ENCODE data around the gene ANGEL1. TPM values are rescaled to one million over a fixed set of nuclear protein-coding genes. Genes with fewer than 3 reads are reported as not detected.

Gene ANGEL1
- total and polyA plus RNA-seq, 10 donors = 7.4 to 76.8 (median 47.2) TPM

DNA sequence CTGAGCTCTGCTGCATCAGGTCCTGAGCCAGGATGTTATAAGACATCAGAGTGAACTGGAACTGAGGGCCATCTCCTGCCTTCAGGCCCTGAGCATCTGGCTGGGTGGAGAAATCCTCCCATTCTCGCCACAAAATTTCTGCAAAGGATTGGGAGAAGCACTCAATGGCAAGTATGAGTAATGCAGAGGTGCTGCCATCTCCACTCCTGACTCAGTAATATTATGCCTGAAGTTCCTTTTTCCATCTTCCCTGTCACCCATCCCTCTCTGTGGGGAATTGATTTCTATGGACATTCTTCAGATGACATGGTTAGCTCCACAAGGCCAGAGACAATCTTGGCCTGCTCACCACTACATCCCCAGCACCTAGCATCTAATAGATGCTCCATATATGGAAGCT is 4.7 kb downstream of the ANGEL1 start:
- peaks cover 15 to 54% (median 36%) of the 10 kb centered on the region in 6 donors for H3K4me1 ChIP-seq
- H3K4me3 ChIP-seq = no peak overlapping the region
- DNase-seq = no peak
- intact Hi-C loops (cut with DNase I; ENCODE audit: low total_unique reads) = no loop called here
- WGBS, 5 donors = 75 to 100% (median 81%) methylated on average over 1 of the region's 1 CpG
- H3K9me3 ChIP-seq = no peaks in the 10 kb centered on the region
- no peaks in the 10 kb centered on the region for H3K27me3 ChIP-seq (replicated peaks in 1 of 7)
- no peak for TF ChIP-seq POLR2A (IDR thresholded peaks at IDR 0.05)
- no peak for TF ChIP-seq POLR2AphosphoS5 (IDR thresholded peaks at IDR 0.05)
- TF ChIP-seq, protein P1, sequence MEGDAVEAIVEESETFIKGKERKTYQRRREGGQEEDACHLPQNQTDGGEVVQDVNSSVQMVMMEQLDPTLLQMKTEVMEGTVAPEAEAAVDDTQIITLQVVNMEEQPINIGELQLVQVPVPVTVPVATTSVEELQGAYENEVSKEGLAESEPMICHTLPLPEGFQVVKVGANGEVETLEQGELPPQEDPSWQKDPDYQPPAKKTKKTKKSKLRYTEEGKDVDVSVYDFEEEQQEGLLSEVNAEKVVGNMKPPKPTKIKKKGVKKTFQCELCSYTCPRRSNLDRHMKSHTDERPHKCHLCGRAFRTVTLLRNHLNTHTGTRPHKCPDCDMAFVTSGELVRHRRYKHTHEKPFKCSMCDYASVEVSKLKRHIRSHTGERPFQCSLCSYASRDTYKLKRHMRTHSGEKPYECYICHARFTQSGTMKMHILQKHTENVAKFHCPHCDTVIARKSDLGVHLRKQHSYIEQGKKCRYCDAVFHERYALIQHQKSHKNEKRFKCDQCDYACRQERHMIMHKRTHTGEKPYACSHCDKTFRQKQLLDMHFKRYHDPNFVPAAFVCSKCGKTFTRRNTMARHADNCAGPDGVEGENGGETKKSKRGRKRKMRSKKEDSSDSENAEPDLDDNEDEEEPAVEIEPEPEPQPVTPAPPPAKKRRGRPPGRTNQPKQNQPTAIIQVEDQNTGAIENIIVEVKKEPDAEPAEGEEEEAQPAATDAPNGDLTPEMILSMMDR (IDR thresholded peaks at IDR 0.05 in 8 of 11, conservative IDR thresholded peaks at IDR 0.05 in 3 of 11) = no peak
- no peak overlapping the region for H3K27ac ChIP-seq
- H3K36me3 ChIP-seq = peaks cover 0 to 67% (median 50%) of the 10 kb centered on the region in 6 donors

DNA sequence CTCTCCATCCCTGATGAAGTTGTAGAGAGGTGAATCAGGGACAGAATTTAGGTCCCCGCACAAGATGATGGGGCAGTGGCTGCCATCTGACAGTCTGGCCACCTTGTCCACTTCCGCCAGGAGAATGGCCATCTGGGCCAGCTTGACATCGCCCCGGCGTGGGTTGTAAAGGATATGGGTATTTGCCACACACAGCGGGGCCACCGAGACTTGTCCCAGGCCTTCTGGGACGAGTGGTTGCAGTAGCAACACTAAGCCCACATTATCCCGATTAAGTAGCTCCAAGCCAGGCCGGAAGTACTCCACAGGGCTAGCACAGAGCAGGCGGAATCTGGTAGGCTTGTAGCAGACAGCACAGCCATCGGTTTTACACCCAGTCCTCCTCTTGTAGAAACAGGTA is 6.2 kb downstream of the ANGEL1 start:
- TF ChIP-seq POLR2A (IDR thresholded peaks at IDR 0.05) (no peak), POLR2AphosphoS5 (IDR thresholded peaks at IDR 0.05) (no peak)
- TF ChIP-seq, protein P1 (IDR thresholded peaks at IDR 0.05 in 8 of 11, conservative IDR thresholded peaks at IDR 0.05 in 3 of 11) = no peak
- Histone ChIP-seq H3K4me1 (peaks cover 9 to 43% (median 25%) of the 10 kb centered on the region in 6 donors), H3K4me3 (no peak overlapping the region), H3K9me3 (no peaks in the 10 kb centered on the region), H3K27me3 (replicated peaks in 1 of 7) (no peaks in the 10 kb centered on the region), H3K36me3 (peaks cover 0 to 82% (median 66%) of the 10 kb centered on the region in 6 donors), H3K27ac (no peak overlapping the region)
- WGBS, 5 donors = 93 to 100% (median 98%) methylated on average over 7 to 12 of the region's 12 CpGs
- intact Hi-C loops (cut with DNase I; ENCODE audit: low total_unique reads) = no loop called here
- DNase-seq = no peak

DNA sequence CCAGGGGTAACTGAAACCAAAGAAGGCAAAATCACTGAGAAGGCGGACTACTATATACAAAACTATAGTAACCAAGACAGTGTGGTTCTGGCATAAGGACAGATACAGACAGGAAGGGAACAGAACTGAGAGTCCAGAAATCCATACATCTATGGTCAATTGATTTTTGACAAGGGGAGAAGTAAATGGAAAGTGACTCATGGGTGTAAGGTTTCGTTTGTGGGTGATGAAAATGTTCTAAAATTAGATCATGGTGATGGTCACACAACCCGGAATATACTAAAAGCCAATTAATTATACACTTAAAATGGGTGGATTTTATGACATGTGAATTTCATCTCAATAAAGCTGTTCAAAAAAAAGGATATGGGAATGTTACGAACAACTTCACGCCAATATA is 18.7 kb downstream of the ANGEL1 start:
- DNase-seq = no peak
- WGBS, 5 donors = 85 to 90% (median 88%) methylated on average over 5 of the region's 5 CpGs
- peaks cover 0 to 92% (median 60%) of the 10 kb centered on the region in 6 donors for H3K36me3 ChIP-seq
- H3K27me3 ChIP-seq (replicated peaks in 1 of 7) = no peaks in the 10 kb centered on the region
- no peak overlapping the region for H3K27ac ChIP-seq
- TF ChIP-seq POLR2A (IDR thresholded peaks at IDR 0.05) (no peak), POLR2AphosphoS5 (IDR thresholded peaks at IDR 0.05) (no peak)
- TF ChIP-seq, protein P1 (IDR thresholded peaks at IDR 0.05 in 8 of 11, conservative IDR thresholded peaks at IDR 0.05 in 3 of 11) = no peak
- no peak overlapping the region for H3K4me3 ChIP-seq
- H3K4me1 ChIP-seq = peaks cover 0 to 6% (median 2%) of the 10 kb centered on the region in 6 donors
- intact Hi-C loops (cut with DNase I; ENCODE audit: low total_unique reads) = no loop called here
- no peaks in the 10 kb centered on the region for H3K9me3 ChIP-seq

GRCh38 chr14:76793324-76793723 is 19.4 kb downstream of the ANGEL1 start:
- Histone ChIP-seq H3K36me3 (peaks cover 0 to 92% (median 61%) of the 10 kb centered on the region in 6 donors), H3K27ac (no peak overlapping the region), H3K27me3 (replicated peaks in 1 of 7) (no peaks in the 10 kb centered on the region), H3K4me3 (no peak overlapping the region), H3K9me3 (no peaks in the 10 kb centered on the region), H3K4me1 (peaks cover 0 to 11% (median 5%) of the 10 kb centered on the region in 6 donors)
- TF ChIP-seq, protein P1 (IDR thresholded peaks at IDR 0.05 in 8 of 11, conservative IDR thresholded peaks at IDR 0.05 in 3 of 11) = no peak
- TF ChIP-seq POLR2A (IDR thresholded peaks at IDR 0.05) (no peak), POLR2AphosphoS5 (IDR thresholded peaks at IDR 0.05) (no peak)
- intact Hi-C loops (cut with DNase I; ENCODE audit: low total_unique reads) = no loop called here
- DNase-seq = no peak
- 74 to 89% (median 87%) methylated on average over 3 to 4 of the region's 4 CpGs for WGBS, 5 donors
